Measurements from ENCODE around the gene KCNJ6. TPM values are rescaled to one million over a fixed set of nuclear protein-coding genes. Genes with fewer than 3 reads are reported as not detected.

KCNJ6 gene
- polyA plus RNA-seq, 1 of the 3 experiments (the other 2 are of a cell fraction), result not detected

DNA sequence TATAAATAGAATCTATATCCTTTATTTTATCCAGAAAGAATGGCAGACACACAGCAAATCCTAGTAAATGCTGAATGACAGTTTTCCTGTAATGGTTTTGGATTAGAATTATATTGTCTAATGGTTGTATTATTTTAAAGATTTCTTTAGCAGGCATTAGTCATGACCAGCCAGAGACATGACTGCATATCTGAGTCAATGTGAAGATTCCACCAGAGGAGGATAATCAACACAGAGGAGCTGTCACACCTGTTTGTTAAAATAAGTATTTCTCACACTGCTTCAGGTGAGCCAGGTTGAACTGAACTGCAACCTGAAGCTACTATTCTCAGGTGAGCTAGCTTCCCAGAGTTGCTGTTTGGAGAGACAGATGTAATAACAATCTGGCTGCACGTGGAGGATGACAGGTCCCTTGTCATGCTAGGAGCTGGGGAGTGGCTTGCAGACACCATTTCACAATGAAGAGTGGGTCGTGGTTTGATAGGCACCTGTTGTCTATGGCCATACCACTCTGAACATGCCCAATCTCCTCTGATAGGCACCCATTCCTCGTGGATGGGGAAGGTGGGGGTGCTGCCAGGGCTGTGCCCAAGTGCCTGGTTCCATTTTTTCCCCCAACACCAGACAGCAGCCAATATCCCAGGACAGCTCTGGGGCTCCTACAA is 94.3 kb downstream of the KCNJ6 start:
- Histone ChIP-seq H3K79me2 (ENCODE audit: insufficient read depth) (no peaks in the 10 kb centered on the region), H3K27me3 (ENCODE audit: insufficient read depth) (no peaks in the 10 kb centered on the region; the same call in 1 of the 2 replicates), H3K27ac (ENCODE audit: low read depth in 2 of 2, low read length in 1 of 2) (no peak overlapping the region), H3F3A (replicated peaks; ENCODE audit: insufficient read depth) (no peaks in the 10 kb centered on the region), H3K9me2 (no peaks in the 10 kb centered on the region), H4K20me1 (ENCODE audit: insufficient read depth) (no peaks in the 10 kb centered on the region), H3K36me3 (replicated peaks in 1 of 2; ENCODE audit: control insufficient read depth in 1 of 2, insufficient read depth in 2 of 2, low read length in 1 of 2) (no peaks in the 10 kb centered on the region), H3K4me3 (ENCODE audit: low read depth in 2 of 2, low read length in 1 of 2) (no peak overlapping the region), H2AFZ (ENCODE audit: low read depth) (no peak overlapping the region), H3K4me2 (no peak overlapping the region), H3K9me3 (no peaks in the 10 kb centered on the region), H3K4me1 (ENCODE audit: control insufficient read depth in 1 of 2, insufficient read depth in 2 of 2, low read depth in 1 of 2, low read length in 1 of 2) (no peaks in the 10 kb centered on the region), H3K9ac (no peak overlapping the region)
- DNase-seq, result no peak
- no peak for TF ChIP-seq FOXM1 (IDR thresholded peaks at IDR 0.05; ENCODE audit: low read depth)
- TF ChIP-seq ELF1 (IDR thresholded peaks at IDR 0.05), result no peak
- TF ChIP-seq RAD21 (IDR thresholded peaks at IDR 0.05; ENCODE audit: low read length), result no peak
- TF ChIP-seq GATA2 (CRISPR knock-in tag; IDR thresholded peaks at IDR 0.05), result no peak
- 0% methylated on average over 3 of the region's 3 CpGs for WGBS (ENCODE audit: low lambda C conversion rate)
- ChIA-PET CTCF (interaction anchor here (1.4 kb wide), 1 partner anchor 10 kb away, joined by 5 read pairs; no protein-coding TSS in a partner anchor), POLR2A (no interaction called here)

- WGBS (ENCODE audit: low lambda C conversion rate), result 16% methylated on average over 2 of the region's 2 CpGs
- CTCF ChIA-PET, result no interaction called here
Observed at GRCh38 chr21:37821092-37821491, 95.2 kb downstream of the KCNJ6 start.

DNA sequence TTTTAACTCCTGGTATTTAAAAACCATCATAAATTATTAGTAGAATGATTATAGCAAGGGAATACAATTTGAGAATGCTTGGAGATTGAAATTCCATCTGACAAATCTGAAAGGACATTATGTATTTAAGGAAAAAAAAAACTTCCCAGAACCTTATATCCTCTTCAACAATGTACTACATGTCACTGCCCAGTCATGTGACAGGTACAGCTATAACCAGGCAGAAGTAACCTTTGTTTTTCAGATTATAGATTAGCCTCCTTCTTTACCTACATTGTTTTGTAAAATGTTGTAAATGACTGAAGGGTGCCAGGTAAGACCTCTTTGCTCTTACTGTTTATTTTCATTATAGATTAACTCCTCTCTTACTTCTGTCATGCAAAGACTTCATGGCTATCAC is 96.9 kb downstream of the KCNJ6 start:
- no peaks in the 10 kb centered on the region for H3K4me1 ChIP-seq (ENCODE audit: control insufficient read depth in 1 of 2, insufficient read depth in 2 of 2, low read depth in 1 of 2, low read length in 1 of 2)
- CTCF ChIA-PET, result no interaction called here
- POLR2A ChIA-PET, result no interaction called here
- no peaks in the 10 kb centered on the region for H3K79me2 ChIP-seq (ENCODE audit: insufficient read depth)
- H3K4me3 ChIP-seq (ENCODE audit: low read depth in 2 of 2, low read length in 1 of 2), result no peak overlapping the region
- no peaks in the 10 kb centered on the region for H3K9me3 ChIP-seq
- H4K20me1 ChIP-seq (ENCODE audit: insufficient read depth), result no peaks in the 10 kb centered on the region
- DNase-seq, result no peak
- H3K4me2 ChIP-seq, result no peak overlapping the region
- no peaks in the 10 kb centered on the region for H3K9me2 ChIP-seq
- H3K27ac ChIP-seq (ENCODE audit: low read depth in 2 of 2, low read length in 1 of 2), result no peak overlapping the region
- no peak overlapping the region for H2AFZ ChIP-seq (ENCODE audit: low read depth)
- no peaks in the 10 kb centered on the region for H3K36me3 ChIP-seq (replicated peaks in 1 of 2; ENCODE audit: control insufficient read depth in 1 of 2, insufficient read depth in 2 of 2, low read length in 1 of 2)
- H3K9ac ChIP-seq, result no peak overlapping the region
- H3F3A ChIP-seq (replicated peaks; ENCODE audit: insufficient read depth), result no peaks in the 10 kb centered on the region
- no peaks in the 10 kb centered on the region; the same call in 1 of the 2 replicates for H3K27me3 ChIP-seq (ENCODE audit: insufficient read depth)
- TF ChIP-seq REST (IDR thresholded peaks at IDR 0.05; ENCODE audit: low read depth, low read length) (no peak), IRF3 (IDR thresholded peaks at IDR 0.05; ENCODE audit: low read depth, low read length) (no peak), POLR2AphosphoS5 (IDR thresholded peaks at IDR 0.05; ENCODE audit: low read depth, low read length) (no peak), JUND (IDR thresholded peaks at IDR 0.05) (no peak), TCF12 (IDR thresholded peaks at IDR 0.05) (no peak), RCOR1 (IDR thresholded peaks at IDR 0.05; ENCODE audit: low read length) (no peak), FOXJ3 (CRISPR knock-in tag; IDR thresholded peaks at IDR 0.05) (no peak)
- TF ChIP-seq, protein P1, sequence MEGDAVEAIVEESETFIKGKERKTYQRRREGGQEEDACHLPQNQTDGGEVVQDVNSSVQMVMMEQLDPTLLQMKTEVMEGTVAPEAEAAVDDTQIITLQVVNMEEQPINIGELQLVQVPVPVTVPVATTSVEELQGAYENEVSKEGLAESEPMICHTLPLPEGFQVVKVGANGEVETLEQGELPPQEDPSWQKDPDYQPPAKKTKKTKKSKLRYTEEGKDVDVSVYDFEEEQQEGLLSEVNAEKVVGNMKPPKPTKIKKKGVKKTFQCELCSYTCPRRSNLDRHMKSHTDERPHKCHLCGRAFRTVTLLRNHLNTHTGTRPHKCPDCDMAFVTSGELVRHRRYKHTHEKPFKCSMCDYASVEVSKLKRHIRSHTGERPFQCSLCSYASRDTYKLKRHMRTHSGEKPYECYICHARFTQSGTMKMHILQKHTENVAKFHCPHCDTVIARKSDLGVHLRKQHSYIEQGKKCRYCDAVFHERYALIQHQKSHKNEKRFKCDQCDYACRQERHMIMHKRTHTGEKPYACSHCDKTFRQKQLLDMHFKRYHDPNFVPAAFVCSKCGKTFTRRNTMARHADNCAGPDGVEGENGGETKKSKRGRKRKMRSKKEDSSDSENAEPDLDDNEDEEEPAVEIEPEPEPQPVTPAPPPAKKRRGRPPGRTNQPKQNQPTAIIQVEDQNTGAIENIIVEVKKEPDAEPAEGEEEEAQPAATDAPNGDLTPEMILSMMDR (IDR thresholded peaks at IDR 0.05), result no peak

More at GRCh38 chr21:37821092-37821491, 95.2 kb downstream of the KCNJ6 start:
- Histone ChIP-seq H3K9ac (no peak overlapping the region), H3K79me2 (ENCODE audit: insufficient read depth) (no peaks in the 10 kb centered on the region), H3F3A (replicated peaks; ENCODE audit: insufficient read depth) (no peaks in the 10 kb centered on the region), H2AFZ (ENCODE audit: low read depth) (no peak overlapping the region), H3K4me3 (ENCODE audit: low read depth in 2 of 2, low read length in 1 of 2) (no peak overlapping the region), H3K36me3 (replicated peaks in 1 of 2; ENCODE audit: control insufficient read depth in 1 of 2, insufficient read depth in 2 of 2, low read length in 1 of 2) (no peaks in the 10 kb centered on the region), H3K4me1 (ENCODE audit: control insufficient read depth in 1 of 2, insufficient read depth in 2 of 2, low read depth in 1 of 2, low read length in 1 of 2) (no peaks in the 10 kb centered on the region), H3K9me2 (no peaks in the 10 kb centered on the region), H3K4me2 (no peak overlapping the region), H3K27me3 (ENCODE audit: insufficient read depth) (no peaks in the 10 kb centered on the region; the same call in 1 of the 2 replicates), H4K20me1 (ENCODE audit: insufficient read depth) (no peaks in the 10 kb centered on the region), H3K9me3 (no peaks in the 10 kb centered on the region), H3K27ac (ENCODE audit: low read depth in 2 of 2, low read length in 1 of 2) (no peak overlapping the region)
- no peak for DNase-seq
- POLR2A ChIA-PET, result no interaction called here
- TF ChIP-seq GABPA (IDR thresholded peaks at IDR 0.05; ENCODE audit: low read depth) (no peak), FOXM1 (IDR thresholded peaks at IDR 0.05; ENCODE audit: low read depth) (no peak), GATA2 (CRISPR knock-in tag; IDR thresholded peaks at IDR 0.05) (no peak), MEF2A (IDR thresholded peaks at IDR 0.05; ENCODE audit: borderline replicate concordance, low read depth) (no peak), TCF12 (IDR thresholded peaks at IDR 0.05) (no peak), RCOR1 (IDR thresholded peaks at IDR 0.05; ENCODE audit: low read length) (no peak)
- TF ChIP-seq, protein P2, sequence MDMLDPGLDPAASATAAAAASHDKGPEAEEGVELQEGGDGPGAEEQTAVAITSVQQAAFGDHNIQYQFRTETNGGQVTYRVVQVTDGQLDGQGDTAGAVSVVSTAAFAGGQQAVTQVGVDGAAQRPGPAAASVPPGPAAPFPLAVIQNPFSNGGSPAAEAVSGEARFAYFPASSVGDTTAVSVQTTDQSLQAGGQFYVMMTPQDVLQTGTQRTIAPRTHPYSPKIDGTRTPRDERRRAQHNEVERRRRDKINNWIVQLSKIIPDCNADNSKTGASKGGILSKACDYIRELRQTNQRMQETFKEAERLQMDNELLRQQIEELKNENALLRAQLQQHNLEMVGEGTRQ (IDR thresholded peaks at IDR 0.05; ENCODE audit: borderline replicate concordance, low read depth, low read length), result no peak
